ENCODE measurements around the gene ZBTB16.
A peak's percentile ranks its signal among the peaks of the same experiment; 100 is the strongest.

ZBTB16 gene

GRCh38 chr11:114170226-114170625, 110.7 kb downstream of the ZBTB16 start:
- Histone ChIP-seq H3K9ac (ENCODE audit: low read length) (no peak overlapping the region), H4K20me1 (ENCODE audit: insufficient read depth, low read length) (no peaks in the 10 kb centered on the region), H3K27me3 (replicated peaks; ENCODE audit: insufficient read depth, low read length) (no peaks in the 10 kb centered on the region), H3K4me3 (ENCODE audit: low read length) (no peak overlapping the region), H3K4me2 (ENCODE audit: low read depth, low read length) (no peak overlapping the region), H3K79me2 (ENCODE audit: low read length) (no peaks in the 10 kb centered on the region), H3K4me1 (ENCODE audit: low read length) (peaks cover 57% of the 10 kb centered on the region), H3K9me3 (replicated peaks; ENCODE audit: insufficient read depth, low read length) (no peaks in the 10 kb centered on the region), H3K27ac (ENCODE audit: low read length) (no peak overlapping the region), H3F3A (ENCODE audit: insufficient read depth, low read length) (peaks cover 31% of the 10 kb centered on the region), H3K9me2 (replicated peaks; ENCODE audit: insufficient read depth, low read length) (no peaks in the 10 kb centered on the region), H3K36me3 (replicated peaks; ENCODE audit: insufficient read depth, low read length) (no peaks in the 10 kb centered on the region), H2AFZ (ENCODE audit: low read length) (no peak overlapping the region)
- DNase-seq, result no peak
- no peak for TF ChIP-seq CTCF (IDR thresholded peaks at IDR 0.05; ENCODE audit: low read length)
- TF ChIP-seq EZH2 (optimal IDR thresholded peaks at IDR 0.05; ENCODE audit: low read depth, low read length), result no peak
- no peak for TF ChIP-seq EZH2phosphoT487 (IDR thresholded peaks at IDR 0.05; ENCODE audit: low read length)

GRCh38 chr11:114171257-114172054, 111.9 kb downstream of the ZBTB16 start:
- no peak for DNase-seq
- no peaks in the 10 kb centered on the region for H4K20me1 ChIP-seq (ENCODE audit: insufficient read depth, low read length)
- H3K36me3 ChIP-seq (replicated peaks; ENCODE audit: insufficient read depth, low read length), result no peaks in the 10 kb centered on the region
- H3K9me3 ChIP-seq (replicated peaks; ENCODE audit: insufficient read depth, low read length), result no peaks in the 10 kb centered on the region
- no peak overlapping the region for H3K4me3 ChIP-seq (ENCODE audit: low read length)
- H3K27ac ChIP-seq (ENCODE audit: low read length), result peak overlapping the region; percentile 77; the same call in 1 of the 2 replicates
- H2AFZ ChIP-seq (ENCODE audit: low read length), result no peak overlapping the region
- H3K9me2 ChIP-seq (replicated peaks; ENCODE audit: insufficient read depth, low read length), result no peaks in the 10 kb centered on the region
- TF ChIP-seq EZH2phosphoT487 (IDR thresholded peaks at IDR 0.05; ENCODE audit: low read length) (no peak), CTCF (IDR thresholded peaks at IDR 0.05; ENCODE audit: low read length) (no peak), EZH2 (optimal IDR thresholded peaks at IDR 0.05; ENCODE audit: low read depth, low read length) (no peak)
- H3K4me1 ChIP-seq (ENCODE audit: low read length), result peaks cover 50% of the 10 kb centered on the region
- peak overlapping the region; percentile 76; the same call in 1 of the 2 replicates for H3K4me2 ChIP-seq (ENCODE audit: low read depth, low read length)
- H3K9ac ChIP-seq (ENCODE audit: low read length), result no peak overlapping the region
- no peaks in the 10 kb centered on the region for H3K79me2 ChIP-seq (ENCODE audit: low read length)
- H3K27me3 ChIP-seq (replicated peaks; ENCODE audit: insufficient read depth, low read length), result no peaks in the 10 kb centered on the region
- peaks cover 31% of the 10 kb centered on the region for H3F3A ChIP-seq (ENCODE audit: insufficient read depth, low read length)

- Histone ChIP-seq H3K4me2 (ENCODE audit: low read depth, low read length) (peak overlapping the region; percentile 76), H3K9me3 (replicated peaks; ENCODE audit: insufficient read depth, low read length) (no peaks in the 10 kb centered on the region), H3K9me2 (replicated peaks; ENCODE audit: insufficient read depth, low read length) (no peaks in the 10 kb centered on the region), H2AFZ (ENCODE audit: low read length) (peak overlapping the region; percentile 74), H3K27ac (ENCODE audit: low read length) (peak overlapping the region; percentile 77), H3K27me3 (replicated peaks; ENCODE audit: insufficient read depth, low read length) (no peaks in the 10 kb centered on the region), H3K36me3 (replicated peaks; ENCODE audit: insufficient read depth, low read length) (no peaks in the 10 kb centered on the region), H3K4me1 (ENCODE audit: low read length) (peaks cover 48% of the 10 kb centered on the region), H3K4me3 (ENCODE audit: low read length) (peak overlapping the region; percentile 41), H3K79me2 (ENCODE audit: low read length) (no peaks in the 10 kb centered on the region), H4K20me1 (ENCODE audit: insufficient read depth, low read length) (no peaks in the 10 kb centered on the region), H3K9ac (ENCODE audit: low read length) (peak overlapping the region; percentile 15; the same call in 1 of the 2 replicates), H3F3A (ENCODE audit: insufficient read depth, low read length) (peaks cover 24% of the 10 kb centered on the region)
- no peak for DNase-seq
- TF ChIP-seq EZH2 (optimal IDR thresholded peaks at IDR 0.05; ENCODE audit: low read depth, low read length) (no peak), EZH2phosphoT487 (IDR thresholded peaks at IDR 0.05; ENCODE audit: low read length) (no peak), CTCF (IDR thresholded peaks at IDR 0.05; ENCODE audit: low read length) (no peak)
Measured at GRCh38 chr11:114172055-114172861, 112.7 kb downstream of the ZBTB16 start.

Measured in MM.1S (cell line).